Measurements from ENCODE around the gene GGT6. TPM values are rescaled to one million over a fixed set of nuclear protein-coding genes. Genes with fewer than 3 reads are reported as not detected.
A peak's percentile ranks its signal among the peaks of the same experiment; 100 is the strongest.

The GGT6 gene
- polyA plus RNA-seq, 2 donors = 49.5 to 72.3 TPM

- Histone ChIP-seq H3K4me3 (ENCODE audit: low read depth in 1 of 2, low read length in 2 of 2) (no peak overlapping the region), H3K36me3 (ENCODE audit: control insufficient read depth in 2 of 2, insufficient read depth in 2 of 2, low read length in 1 of 2) (no peaks in the 10 kb centered on the region), H3K27ac (ENCODE audit: low read depth in 2 of 2, low read length in 1 of 2) (no peak overlapping the region), H3K9me3 (ENCODE audit: control insufficient read depth in 2 of 2, insufficient read depth in 1 of 2, low read depth in 1 of 2, low read length in 1 of 2) (no peaks in the 10 kb centered on the region), H3K27me3 (ENCODE audit: control insufficient read depth in 1 of 2, insufficient read depth in 2 of 2, low read length in 2 of 2) (no peaks in the 10 kb centered on the region), H3K4me1 (ENCODE audit: control insufficient read depth in 2 of 2, insufficient read depth in 2 of 2, low read length in 1 of 2) (no peaks in the 10 kb centered on the region)
- WGBS, 2 donors = 25 to 27% methylated on average over 5 of the region's 5 CpGs
Measured at GRCh38 chr17:4566785-4567184, 6.4 kb upstream of the GGT6 start.

GRCh38 chr17:4565209-4566141 lies 5.1 kb upstream of the GGT6 start:
- 30% methylated on average over 16 of the region's 16 CpGs for WGBS, 2 donors
- peaks cover 2 to 5% of the 10 kb centered on the region in 2 donors for H3K4me1 ChIP-seq (ENCODE audit: control insufficient read depth in 2 of 2, insufficient read depth in 2 of 2, low read length in 1 of 2)
- H3K4me3 ChIP-seq (ENCODE audit: low read depth in 1 of 2, low read length in 2 of 2) = no peak overlapping the region
- no peak overlapping the region for H3K27ac ChIP-seq (ENCODE audit: low read depth in 2 of 2, low read length in 1 of 2)
- no peaks in the 10 kb centered on the region for H3K36me3 ChIP-seq (ENCODE audit: control insufficient read depth in 2 of 2, insufficient read depth in 2 of 2, low read length in 1 of 2)
- no peaks in the 10 kb centered on the region for H3K9me3 ChIP-seq (ENCODE audit: control insufficient read depth in 2 of 2, insufficient read depth in 1 of 2, low read depth in 1 of 2, low read length in 1 of 2)
- H3K27me3 ChIP-seq (ENCODE audit: control insufficient read depth in 1 of 2, insufficient read depth in 2 of 2, low read length in 2 of 2) = no peaks in the 10 kb centered on the region

GRCh38 chr17:4562015-4562969 lies 1.9 kb upstream of the GGT6 start:
- no peaks in the 10 kb centered on the region for H3K27me3 ChIP-seq (ENCODE audit: control insufficient read depth in 1 of 2, insufficient read depth in 2 of 2, low read length in 2 of 2)
- H3K27ac ChIP-seq (ENCODE audit: low read depth in 2 of 2, low read length in 1 of 2) = no peak overlapping the region
- peaks cover 0 to 11% of the 10 kb centered on the region in 2 donors for H3K36me3 ChIP-seq (ENCODE audit: control insufficient read depth in 2 of 2, insufficient read depth in 2 of 2, low read length in 1 of 2)
- 59 to 64% methylated on average over 8 of the region's 8 CpGs for WGBS, 2 donors
- H3K4me3 ChIP-seq (ENCODE audit: low read depth in 1 of 2, low read length in 2 of 2) = no peak overlapping the region
- peaks cover 2 to 11% of the 10 kb centered on the region in 2 donors for H3K4me1 ChIP-seq (ENCODE audit: control insufficient read depth in 2 of 2, insufficient read depth in 2 of 2, low read length in 1 of 2)
- H3K9me3 ChIP-seq (ENCODE audit: control insufficient read depth in 2 of 2, insufficient read depth in 1 of 2, low read depth in 1 of 2, low read length in 1 of 2) = no peaks in the 10 kb centered on the region

GRCh38 chr17:4560837-4561256 lies 470 bp upstream of the GGT6 start:
- Histone ChIP-seq H3K36me3 (ENCODE audit: control insufficient read depth in 2 of 2, insufficient read depth in 2 of 2, low read length in 1 of 2) (peaks cover 0 to 11% of the 10 kb centered on the region in 2 donors), H3K4me1 (ENCODE audit: control insufficient read depth in 2 of 2, insufficient read depth in 2 of 2, low read length in 1 of 2) (peaks cover 2 to 14% of the 10 kb centered on the region in 2 donors), H3K27ac (ENCODE audit: low read depth in 2 of 2, low read length in 1 of 2) (peak overlapping the region in 1 of 2 donors; percentile 54)

GRCh38 chr17:4559966-4560365 lies 411 bp downstream of the GGT6 start:
- H3K9me3 ChIP-seq (ENCODE audit: control insufficient read depth in 2 of 2, insufficient read depth in 1 of 2, low read depth in 1 of 2, low read length in 1 of 2) = no peaks in the 10 kb centered on the region
- 61 to 65% methylated on average over 5 of the region's 5 CpGs for WGBS, 2 donors
- peaks cover 2 to 16% of the 10 kb centered on the region in 2 donors for H3K4me1 ChIP-seq (ENCODE audit: control insufficient read depth in 2 of 2, insufficient read depth in 2 of 2, low read length in 1 of 2)
- peak overlapping the region; percentile 66 to 85 for H3K27ac ChIP-seq (ENCODE audit: low read depth in 2 of 2, low read length in 1 of 2)
- peaks cover 0 to 11% of the 10 kb centered on the region in 2 donors for H3K36me3 ChIP-seq (ENCODE audit: control insufficient read depth in 2 of 2, insufficient read depth in 2 of 2, low read length in 1 of 2)
- peak overlapping the region; percentile 56 to 62 for H3K4me3 ChIP-seq (ENCODE audit: low read depth in 1 of 2, low read length in 2 of 2)
- H3K27me3 ChIP-seq (ENCODE audit: control insufficient read depth in 1 of 2, insufficient read depth in 2 of 2, low read length in 2 of 2) = no peaks in the 10 kb centered on the region

More at GRCh38 chr17:4560837-4561256, 470 bp upstream of the GGT6 start:
- H3K27me3 ChIP-seq (ENCODE audit: control insufficient read depth in 1 of 2, insufficient read depth in 2 of 2, low read length in 2 of 2) = no peaks in the 10 kb centered on the region
- 55 to 69% methylated on average over 11 of the region's 11 CpGs for WGBS, 2 donors
- peak overlapping the region in 1 of 2 donors; percentile 56 for H3K4me3 ChIP-seq (ENCODE audit: low read depth in 1 of 2, low read length in 2 of 2)
- H3K9me3 ChIP-seq (ENCODE audit: control insufficient read depth in 2 of 2, insufficient read depth in 1 of 2, low read depth in 1 of 2, low read length in 1 of 2) = no peaks in the 10 kb centered on the region

- H3K27ac ChIP-seq (ENCODE audit: low read depth in 2 of 2, low read length in 1 of 2) = peak overlapping the region in 1 of 2 donors; percentile 85
- WGBS, 2 donors = 43 to 51% methylated on average over 17 of the region's 17 CpGs
- peak overlapping the region; percentile 56 to 62 for H3K4me3 ChIP-seq (ENCODE audit: low read depth in 1 of 2, low read length in 2 of 2)
- H3K27me3 ChIP-seq (ENCODE audit: control insufficient read depth in 1 of 2, insufficient read depth in 2 of 2, low read length in 2 of 2) = no peaks in the 10 kb centered on the region
- no peaks in the 10 kb centered on the region for H3K9me3 ChIP-seq (ENCODE audit: control insufficient read depth in 2 of 2, insufficient read depth in 1 of 2, low read depth in 1 of 2, low read length in 1 of 2)
- peaks cover 0 to 11% of the 10 kb centered on the region in 2 donors for H3K36me3 ChIP-seq (ENCODE audit: control insufficient read depth in 2 of 2, insufficient read depth in 2 of 2, low read length in 1 of 2)
- H3K4me1 ChIP-seq (ENCODE audit: control insufficient read depth in 2 of 2, insufficient read depth in 2 of 2, low read length in 1 of 2) = peaks cover 5 to 23% of the 10 kb centered on the region in 2 donors
Measured at GRCh38 chr17:4559139-4559791, 1.1 kb downstream of the GGT6 start.

GRCh38 chr17:4558347-4558971 lies 1.9 kb downstream of the GGT6 start:
- no peaks in the 10 kb centered on the region for H3K9me3 ChIP-seq (ENCODE audit: control insufficient read depth in 2 of 2, insufficient read depth in 1 of 2, low read depth in 1 of 2, low read length in 1 of 2)
- no peak overlapping the region for H3K27ac ChIP-seq (ENCODE audit: low read depth in 2 of 2, low read length in 1 of 2)
- peaks cover 0 to 16% of the 10 kb centered on the region in 2 donors for H3K36me3 ChIP-seq (ENCODE audit: control insufficient read depth in 2 of 2, insufficient read depth in 2 of 2, low read length in 1 of 2)
- no peaks in the 10 kb centered on the region for H3K27me3 ChIP-seq (ENCODE audit: control insufficient read depth in 1 of 2, insufficient read depth in 2 of 2, low read length in 2 of 2)
- peaks cover 10 to 29% of the 10 kb centered on the region in 2 donors for H3K4me1 ChIP-seq (ENCODE audit: control insufficient read depth in 2 of 2, insufficient read depth in 2 of 2, low read length in 1 of 2)
- no peak overlapping the region for H3K4me3 ChIP-seq (ENCODE audit: low read depth in 1 of 2, low read length in 2 of 2)
- WGBS, 2 donors = 85 to 90% methylated on average over 22 to 24 of the region's 24 CpGs

- Histone ChIP-seq H3K4me1 (ENCODE audit: control insufficient read depth in 2 of 2, insufficient read depth in 2 of 2, low read length in 1 of 2) (peaks cover 10 to 29% of the 10 kb centered on the region in 2 donors), H3K4me3 (ENCODE audit: low read depth in 1 of 2, low read length in 2 of 2) (no peak overlapping the region), H3K27me3 (ENCODE audit: control insufficient read depth in 1 of 2, insufficient read depth in 2 of 2, low read length in 2 of 2) (no peaks in the 10 kb centered on the region), H3K36me3 (ENCODE audit: control insufficient read depth in 2 of 2, insufficient read depth in 2 of 2, low read length in 1 of 2) (peaks cover 0 to 20% of the 10 kb centered on the region in 2 donors), H3K27ac (ENCODE audit: low read depth in 2 of 2, low read length in 1 of 2) (no peak overlapping the region), H3K9me3 (ENCODE audit: control insufficient read depth in 2 of 2, insufficient read depth in 1 of 2, low read depth in 1 of 2, low read length in 1 of 2) (no peaks in the 10 kb centered on the region)
- WGBS, 2 donors = 82 to 88% methylated on average over 6 of the region's 6 CpGs
Measured at GRCh38 chr17:4557626-4558346, 2.6 kb downstream of the GGT6 start.

Measured in esophagus (tissue), 2 donors.